ENCODE results near the gene LIMCH1. TPM values are rescaled to one million over a fixed set of nuclear protein-coding genes. Genes with fewer than 3 reads are reported as not detected.

Gene LIMCH1
- total RNA-seq, 4 donors from 2014 or later, result 8.5 to 32.6 (median 27.0) TPM

GRCh38 chr4:41653523-41653922 lies 115.6 kb downstream of the LIMCH1 start:
- peaks cover 2% of the 10 kb centered on the region for H3K4me1 ChIP-seq
- no peaks in the 10 kb centered on the region for H3K9me3 ChIP-seq
- peaks cover 3% of the 10 kb centered on the region for H3K36me3 ChIP-seq
- no peak overlapping the region for H3K27ac ChIP-seq
- TF ChIP-seq POLR2A (IDR thresholded peaks at IDR 0.05) (no peak), POLR2AphosphoS5 (IDR thresholded peaks at IDR 0.05) (no peak), EP300 (IDR thresholded peaks at IDR 0.05) (no peak)
- TF ChIP-seq, protein P1, sequence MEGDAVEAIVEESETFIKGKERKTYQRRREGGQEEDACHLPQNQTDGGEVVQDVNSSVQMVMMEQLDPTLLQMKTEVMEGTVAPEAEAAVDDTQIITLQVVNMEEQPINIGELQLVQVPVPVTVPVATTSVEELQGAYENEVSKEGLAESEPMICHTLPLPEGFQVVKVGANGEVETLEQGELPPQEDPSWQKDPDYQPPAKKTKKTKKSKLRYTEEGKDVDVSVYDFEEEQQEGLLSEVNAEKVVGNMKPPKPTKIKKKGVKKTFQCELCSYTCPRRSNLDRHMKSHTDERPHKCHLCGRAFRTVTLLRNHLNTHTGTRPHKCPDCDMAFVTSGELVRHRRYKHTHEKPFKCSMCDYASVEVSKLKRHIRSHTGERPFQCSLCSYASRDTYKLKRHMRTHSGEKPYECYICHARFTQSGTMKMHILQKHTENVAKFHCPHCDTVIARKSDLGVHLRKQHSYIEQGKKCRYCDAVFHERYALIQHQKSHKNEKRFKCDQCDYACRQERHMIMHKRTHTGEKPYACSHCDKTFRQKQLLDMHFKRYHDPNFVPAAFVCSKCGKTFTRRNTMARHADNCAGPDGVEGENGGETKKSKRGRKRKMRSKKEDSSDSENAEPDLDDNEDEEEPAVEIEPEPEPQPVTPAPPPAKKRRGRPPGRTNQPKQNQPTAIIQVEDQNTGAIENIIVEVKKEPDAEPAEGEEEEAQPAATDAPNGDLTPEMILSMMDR (IDR thresholded peaks at IDR 0.05), result no peak
- no peak overlapping the region for H3K4me3 ChIP-seq
- H3K27me3 ChIP-seq, result no peaks in the 10 kb centered on the region
- DNase-seq (ENCODE audit: low spot score in 2 of 2), result no peak
- WGBS, result 93% methylated on average over 6 of the region's 6 CpGs

DNA sequence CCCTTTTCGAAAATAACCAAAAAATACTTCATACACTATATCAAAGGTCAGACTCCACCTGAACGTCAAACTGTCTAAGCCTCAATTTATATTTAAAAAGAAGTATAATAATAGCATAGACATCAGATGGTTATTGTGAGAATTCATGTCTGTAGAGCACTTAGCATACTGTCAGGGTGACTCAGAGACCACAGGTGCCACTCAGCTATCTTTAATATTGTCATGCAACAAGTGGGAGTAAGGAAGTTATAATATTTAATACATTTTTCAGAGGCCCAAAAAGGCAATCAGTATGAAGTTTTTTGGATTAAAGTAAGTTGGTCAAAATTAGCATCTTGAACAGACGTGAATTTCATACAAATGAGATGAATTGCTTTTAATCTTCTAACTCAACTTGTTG lies 117.2 kb downstream of the LIMCH1 start:
- H3K4me1 ChIP-seq, result no peaks in the 10 kb centered on the region
- H3K27me3 ChIP-seq, result no peaks in the 10 kb centered on the region
- H3K9me3 ChIP-seq, result no peaks in the 10 kb centered on the region
- TF ChIP-seq EP300 (IDR thresholded peaks at IDR 0.05) (no peak), POLR2A (IDR thresholded peaks at IDR 0.05) (no peak), POLR2AphosphoS5 (IDR thresholded peaks at IDR 0.05) (no peak)
- TF ChIP-seq, protein P1 (IDR thresholded peaks at IDR 0.05), result no peak
- no peak overlapping the region for H3K27ac ChIP-seq
- peaks cover 3% of the 10 kb centered on the region for H3K36me3 ChIP-seq
- 90% methylated on average over 3 of the region's 3 CpGs for WGBS
- no peak overlapping the region for H3K4me3 ChIP-seq
- DNase-seq (ENCODE audit: low spot score in 2 of 2), result no peak

DNA sequence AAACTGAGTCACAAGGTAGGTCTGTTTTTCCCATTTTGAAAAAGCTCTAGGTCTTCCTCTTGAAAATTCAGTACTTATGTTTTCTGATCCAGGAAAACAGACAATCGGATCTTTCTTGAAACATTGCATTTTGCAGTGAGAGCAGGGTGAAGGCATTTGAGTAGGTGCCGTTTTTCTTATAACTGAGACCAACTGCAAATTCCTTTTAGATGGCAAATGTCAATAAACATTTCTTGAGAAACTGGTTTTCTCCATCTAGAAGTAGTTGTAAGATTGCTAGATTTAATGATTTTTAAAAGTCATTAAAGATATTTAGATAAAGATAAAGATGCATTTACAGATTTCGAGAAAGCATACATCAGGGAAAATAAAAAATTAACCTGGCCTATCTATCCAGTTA lies 118.1 kb downstream of the LIMCH1 start:
- H3K27ac ChIP-seq, result no peak overlapping the region

GRCh38 chr4:41656572-41657520 lies 118.9 kb downstream of the LIMCH1 start:
- DNase-seq (ENCODE audit: low spot score in 2 of 2), result no peak
- H3K27me3 ChIP-seq, result no peaks in the 10 kb centered on the region
- peaks cover 3% of the 10 kb centered on the region for H3K36me3 ChIP-seq
- H3K4me1 ChIP-seq, result no peaks in the 10 kb centered on the region
- TF ChIP-seq POLR2A (IDR thresholded peaks at IDR 0.05) (no peak), EP300 (IDR thresholded peaks at IDR 0.05) (no peak), POLR2AphosphoS5 (IDR thresholded peaks at IDR 0.05) (no peak)
- TF ChIP-seq, protein P1 (IDR thresholded peaks at IDR 0.05), result no peak
- no peaks in the 10 kb centered on the region for H3K9me3 ChIP-seq
- H3K27ac ChIP-seq, result no peak overlapping the region
- H3K4me3 ChIP-seq, result no peak overlapping the region
- WGBS, result 44% methylated on average over 15 of the region's 15 CpGs

More for the DNA sequence above, 118.1 kb downstream of the LIMCH1 start:
- peaks cover 3% of the 10 kb centered on the region for H3K36me3 ChIP-seq
- no peak for TF ChIP-seq POLR2A (IDR thresholded peaks at IDR 0.05)
- no peak for DNase-seq (ENCODE audit: low spot score in 2 of 2)
- 71% methylated on average over 3 of the region's 3 CpGs for WGBS
- H3K9me3 ChIP-seq, result no peaks in the 10 kb centered on the region
- H3K4me3 ChIP-seq, result no peak overlapping the region
- no peaks in the 10 kb centered on the region for H3K27me3 ChIP-seq
- no peaks in the 10 kb centered on the region for H3K4me1 ChIP-seq

DNA sequence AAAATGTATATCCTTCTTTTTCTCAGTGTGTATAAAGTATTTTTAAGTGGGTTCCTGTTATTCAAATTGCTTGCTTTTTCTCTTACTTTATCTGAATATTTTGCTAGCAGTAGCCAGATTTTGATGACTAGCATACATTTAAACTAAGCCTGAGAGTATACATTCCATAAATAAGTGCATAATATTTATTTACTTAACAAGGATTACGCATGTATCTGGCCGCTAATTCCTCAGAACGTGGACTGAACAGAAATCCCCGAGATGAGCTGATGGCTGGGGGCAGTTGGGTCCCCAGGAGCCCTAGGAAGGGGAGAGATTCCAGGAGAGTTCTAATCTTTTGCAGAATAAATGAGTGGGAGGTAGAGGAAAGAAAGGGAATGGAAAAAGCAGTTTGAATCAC lies 119.6 kb downstream of the LIMCH1 start:
- Histone ChIP-seq H3K4me1 (no peaks in the 10 kb centered on the region), H3K4me3 (no peak overlapping the region), H3K27ac (no peak overlapping the region), H3K27me3 (no peaks in the 10 kb centered on the region), H3K36me3 (peaks cover 5% of the 10 kb centered on the region), H3K9me3 (no peaks in the 10 kb centered on the region)
- 80% methylated on average over 4 of the region's 4 CpGs for WGBS
- no peak for DNase-seq (ENCODE audit: low spot score in 2 of 2)
- TF ChIP-seq, protein P1 (IDR thresholded peaks at IDR 0.05), result no peak
- TF ChIP-seq POLR2A (IDR thresholded peaks at IDR 0.05) (no peak), POLR2AphosphoS5 (IDR thresholded peaks at IDR 0.05) (no peak), EP300 (IDR thresholded peaks at IDR 0.05) (no peak)

Measured in suprapubic skin (tissue), 4 donors.